ENCODE data around the gene TANK. TPM values are rescaled to one million over a fixed set of nuclear protein-coding genes. Genes with fewer than 3 reads are reported as not detected.

The TANK gene
- total and polyA plus RNA-seq, 4 experiments from 2014 or later, result 76.3 to 91.2 (median 88.4) TPM

DNA sequence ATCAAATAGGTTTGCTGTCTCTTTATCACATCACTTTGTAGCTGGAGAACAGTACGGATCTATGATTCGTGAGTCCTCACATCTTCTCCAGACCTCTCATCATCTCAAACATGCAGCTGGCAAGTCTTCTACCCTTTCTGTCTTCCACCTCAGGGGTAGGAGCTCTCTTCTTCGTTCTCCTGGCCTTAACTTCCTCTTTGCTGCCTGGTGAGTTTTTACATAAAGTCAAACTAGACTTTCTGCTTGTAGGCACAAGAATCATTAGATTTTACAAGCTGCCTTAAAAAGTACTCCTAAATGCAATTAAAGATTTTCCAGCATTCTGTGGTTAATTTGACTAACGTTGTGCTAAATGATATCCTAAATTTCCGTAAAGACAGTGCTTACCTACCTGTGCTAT, 43.7 kb upstream of the TANK start:
- Histone ChIP-seq H3K4me1 (ENCODE audit: insufficient read depth, low read length) (no peaks in the 10 kb centered on the region), H3K9me3 (ENCODE audit: control insufficient read depth in 1 of 2, low read length in 2 of 2) (no peaks in the 10 kb centered on the region), H3K36me3 (ENCODE audit: insufficient read depth, low read length) (no peaks in the 10 kb centered on the region), H3K4me3 (ENCODE audit: low read length in 2 of 2) (no peak overlapping the region), H3K27me3 (ENCODE audit: insufficient read depth, low read length) (no peaks in the 10 kb centered on the region), H3K27ac (ENCODE audit: low read depth, low read length) (no peak overlapping the region)
- POLR2A ChIA-PET (ENCODE audit: partially characterized antibody), result no interaction called here
- Mint-ChIP-seq H3K27me3 (peaks cover 1 to 3% of the 10 kb centered on the region in 2 donors), H3K36me3 (no peaks in the 10 kb centered on the region), H3K4me3 (no peak overlapping the region), H3K9me3 (peaks cover 0 to 2% (median 0%) of the 10 kb centered on the region in 8 donors), H3K4me1 (no peaks in the 10 kb centered on the region), H3K27ac (no peak overlapping the region)
- CTCF ChIA-PET (ENCODE audit: partially characterized antibody), result interaction anchor here (1.1 kb wide), 1 partner anchor 54 kb away, joined by 3 read pairs; no protein-coding TSS in a partner anchor
- intact Hi-C loops (cut with micrococcal nuclease), result no loop called here
- DNase-seq, result no peak

GRCh38 chr2:161117506-161117905, 42.7 kb upstream of the TANK start:
- H3K4me1 ChIP-seq (ENCODE audit: insufficient read depth, low read length), result no peaks in the 10 kb centered on the region
- no peaks in the 10 kb centered on the region for H3K9me3 ChIP-seq (ENCODE audit: control insufficient read depth in 1 of 2, low read length in 2 of 2)
- H3K4me3 ChIP-seq (ENCODE audit: low read length in 2 of 2), result no peak overlapping the region
- intact Hi-C loops (cut with micrococcal nuclease), result no loop called here
- H3K36me3 ChIP-seq (ENCODE audit: insufficient read depth, low read length), result no peaks in the 10 kb centered on the region
- H3K27me3 Mint-ChIP-seq, result peaks cover 1 to 2% of the 10 kb centered on the region in 2 donors
- no peaks in the 10 kb centered on the region for H3K36me3 Mint-ChIP-seq
- H3K4me1 Mint-ChIP-seq, result no peaks in the 10 kb centered on the region
- H3K9me3 Mint-ChIP-seq, result peaks cover 0 to under 1% (median 0%) of the 10 kb centered on the region in 8 donors
- DNase-seq, result no peak
- H3K4me3 Mint-ChIP-seq, result no peak overlapping the region
- H3K27ac ChIP-seq (ENCODE audit: low read depth, low read length), result no peak overlapping the region
- H3K27ac Mint-ChIP-seq, result no peak overlapping the region
- H3K27me3 ChIP-seq (ENCODE audit: insufficient read depth, low read length), result no peaks in the 10 kb centered on the region
- ChIA-PET POLR2A (ENCODE audit: partially characterized antibody) (no interaction called here), CTCF (ENCODE audit: partially characterized antibody) (interaction anchor here (0.7 to 1.4 kb wide), 2 partner anchors 19 to 21 kb away, joined by 3 read pairs; no protein-coding TSS in a partner anchor)

DNA sequence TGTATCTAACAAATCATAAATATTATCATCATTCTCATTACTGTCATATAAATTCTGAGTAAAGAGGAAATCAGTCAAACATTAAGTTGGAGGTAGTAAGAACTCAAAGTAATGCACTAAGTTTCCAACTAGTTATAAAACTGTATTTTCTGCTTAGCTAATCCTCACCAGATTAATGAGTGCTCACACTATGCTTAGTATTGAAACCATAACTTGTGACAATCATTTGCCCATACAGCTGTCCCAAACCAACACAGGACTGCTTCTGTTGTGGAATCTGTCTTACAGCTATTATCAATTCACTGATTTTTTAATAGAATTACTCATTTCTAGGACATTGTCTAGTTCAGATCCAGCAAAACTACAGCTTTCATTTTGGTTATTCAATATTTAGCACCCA, 41.5 kb upstream of the TANK start:
- H3K4me3 Mint-ChIP-seq, result no peak overlapping the region
- CTCF ChIA-PET (ENCODE audit: partially characterized antibody), result interaction anchor here (0.7 to 1.7 kb wide), 4 partner anchors 8 to 38 kb away, joined by 3 to 4 read pairs (median 3); no protein-coding TSS in a partner anchor
- no peak for DNase-seq
- no peak overlapping the region for H3K27ac ChIP-seq (ENCODE audit: low read depth, low read length)
- no peak overlapping the region for H3K27ac Mint-ChIP-seq
- no peaks in the 10 kb centered on the region for H3K27me3 ChIP-seq (ENCODE audit: insufficient read depth, low read length)
- H3K9me3 ChIP-seq (ENCODE audit: control insufficient read depth in 1 of 2, low read length in 2 of 2), result no peaks in the 10 kb centered on the region
- no peaks in the 10 kb centered on the region for H3K36me3 Mint-ChIP-seq
- POLR2A ChIA-PET (ENCODE audit: partially characterized antibody), result interaction anchor here (1.4 kb wide), 1 partner anchor 12 kb away, joined by 3 read pairs; no protein-coding TSS in a partner anchor
- intact Hi-C loops (cut with micrococcal nuclease), result no loop called here
- peaks cover 2 to 11% (median 4%) of the 10 kb centered on the region in 4 donors for H3K4me1 Mint-ChIP-seq
- no peaks in the 10 kb centered on the region for H3K4me1 ChIP-seq (ENCODE audit: insufficient read depth, low read length)
- no peaks in the 10 kb centered on the region for H3K36me3 ChIP-seq (ENCODE audit: insufficient read depth, low read length)
- H3K27me3 Mint-ChIP-seq, result peaks cover 1 to 2% of the 10 kb centered on the region in 2 donors
- no peak overlapping the region for H3K4me3 ChIP-seq (ENCODE audit: low read length in 2 of 2)
- H3K9me3 Mint-ChIP-seq, result no peaks in the 10 kb centered on the region

DNA sequence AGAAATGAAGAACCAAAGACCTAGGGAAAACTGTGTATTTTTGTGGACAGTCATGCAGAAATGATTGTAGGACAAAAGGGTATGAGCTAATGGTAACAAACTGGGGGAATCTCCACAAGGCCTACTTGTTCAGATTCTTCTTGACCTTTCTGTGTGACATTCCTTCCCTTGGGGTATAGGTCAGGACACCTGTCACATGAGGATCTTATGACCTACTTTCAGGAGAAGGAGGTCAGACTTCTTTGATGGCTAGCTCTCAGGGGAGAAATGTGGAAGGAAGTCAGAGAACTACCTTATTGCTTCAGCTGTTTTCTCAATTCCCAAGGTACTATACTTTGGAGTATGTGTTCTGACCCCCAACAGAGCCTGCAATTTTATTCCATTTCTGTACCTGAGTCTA, 40.7 kb upstream of the TANK start:
- Mint-ChIP-seq H3K27ac (no peak overlapping the region), H3K4me3 (no peak overlapping the region), H3K27me3 (peaks cover 1 to 2% of the 10 kb centered on the region in 2 donors), H3K4me1 (peaks cover 3 to 12% (median 5%) of the 10 kb centered on the region in 4 donors), H3K36me3 (no peaks in the 10 kb centered on the region), H3K9me3 (no peaks in the 10 kb centered on the region)
- ChIA-PET CTCF (ENCODE audit: partially characterized antibody) (interaction anchor here (0.6 to 1.7 kb wide), 2 partner anchors 27 to 37 kb away, joined by 3 to 4 read pairs; no protein-coding TSS in a partner anchor), POLR2A (ENCODE audit: partially characterized antibody) (interaction anchor here (1.4 kb wide), 1 partner anchor 13 kb away, joined by 3 read pairs; no protein-coding TSS in a partner anchor)
- H3K4me1 ChIP-seq (ENCODE audit: insufficient read depth, low read length), result no peaks in the 10 kb centered on the region
- DNase-seq, result no peak
- H3K27ac ChIP-seq (ENCODE audit: low read depth, low read length), result no peak overlapping the region
- intact Hi-C loops (cut with micrococcal nuclease), result no loop called here
- no peaks in the 10 kb centered on the region for H3K9me3 ChIP-seq (ENCODE audit: control insufficient read depth in 1 of 2, low read length in 2 of 2)
- no peak overlapping the region for H3K4me3 ChIP-seq (ENCODE audit: low read length in 2 of 2)
- H3K36me3 ChIP-seq (ENCODE audit: insufficient read depth, low read length), result no peaks in the 10 kb centered on the region
- H3K27me3 ChIP-seq (ENCODE audit: insufficient read depth, low read length), result no peaks in the 10 kb centered on the region

DNA sequence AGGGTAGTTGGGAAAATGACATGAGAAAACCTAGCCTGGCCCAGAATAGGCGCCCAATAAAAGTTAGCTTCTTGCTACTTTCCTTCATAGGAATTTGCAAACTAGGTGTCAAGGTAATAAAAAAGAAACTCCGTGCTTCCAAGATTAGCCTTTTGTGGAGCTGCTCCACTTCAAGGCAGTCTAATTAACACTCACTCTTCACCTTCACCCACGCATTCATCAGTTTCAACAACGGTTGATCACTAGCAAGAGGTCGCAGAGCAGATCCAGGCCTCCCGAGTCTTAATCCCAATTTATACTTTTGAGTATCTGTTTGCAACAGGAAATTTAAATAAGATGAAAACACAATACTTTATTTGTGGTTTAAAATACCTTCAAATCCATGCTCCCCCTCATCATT, 39.5 kb upstream of the TANK start:
- H3K9me3 Mint-ChIP-seq, result no peaks in the 10 kb centered on the region
- ChIA-PET CTCF (ENCODE audit: partially characterized antibody) (no interaction called here), POLR2A (ENCODE audit: partially characterized antibody) (no interaction called here)
- Histone ChIP-seq H3K9me3 (ENCODE audit: control insufficient read depth in 1 of 2, low read length in 2 of 2) (no peaks in the 10 kb centered on the region), H3K27me3 (ENCODE audit: insufficient read depth, low read length) (no peaks in the 10 kb centered on the region), H3K27ac (ENCODE audit: low read depth, low read length) (no peak overlapping the region), H3K36me3 (ENCODE audit: insufficient read depth, low read length) (no peaks in the 10 kb centered on the region), H3K4me3 (ENCODE audit: low read length in 2 of 2) (no peak overlapping the region), H3K4me1 (ENCODE audit: insufficient read depth, low read length) (no peaks in the 10 kb centered on the region)
- H3K4me3 Mint-ChIP-seq, result no peak overlapping the region
- peaks cover 3 to 12% (median 5%) of the 10 kb centered on the region in 4 donors for H3K4me1 Mint-ChIP-seq
- no peak for DNase-seq
- peaks cover 0 to 2% of the 10 kb centered on the region in 2 donors for H3K27me3 Mint-ChIP-seq
- H3K27ac Mint-ChIP-seq, result no peak overlapping the region
- intact Hi-C loops (cut with micrococcal nuclease), result no loop called here
- no peaks in the 10 kb centered on the region for H3K36me3 Mint-ChIP-seq

- no peaks in the 10 kb centered on the region for H3K9me3 Mint-ChIP-seq
- no peaks in the 10 kb centered on the region for H3K36me3 ChIP-seq (ENCODE audit: insufficient read depth, low read length)
- peaks cover 3 to 12% (median 5%) of the 10 kb centered on the region in 4 donors for H3K4me1 Mint-ChIP-seq
Observed at GRCh38 chr2:161121622-161122021, 38.6 kb upstream of the TANK start.

DNA sequence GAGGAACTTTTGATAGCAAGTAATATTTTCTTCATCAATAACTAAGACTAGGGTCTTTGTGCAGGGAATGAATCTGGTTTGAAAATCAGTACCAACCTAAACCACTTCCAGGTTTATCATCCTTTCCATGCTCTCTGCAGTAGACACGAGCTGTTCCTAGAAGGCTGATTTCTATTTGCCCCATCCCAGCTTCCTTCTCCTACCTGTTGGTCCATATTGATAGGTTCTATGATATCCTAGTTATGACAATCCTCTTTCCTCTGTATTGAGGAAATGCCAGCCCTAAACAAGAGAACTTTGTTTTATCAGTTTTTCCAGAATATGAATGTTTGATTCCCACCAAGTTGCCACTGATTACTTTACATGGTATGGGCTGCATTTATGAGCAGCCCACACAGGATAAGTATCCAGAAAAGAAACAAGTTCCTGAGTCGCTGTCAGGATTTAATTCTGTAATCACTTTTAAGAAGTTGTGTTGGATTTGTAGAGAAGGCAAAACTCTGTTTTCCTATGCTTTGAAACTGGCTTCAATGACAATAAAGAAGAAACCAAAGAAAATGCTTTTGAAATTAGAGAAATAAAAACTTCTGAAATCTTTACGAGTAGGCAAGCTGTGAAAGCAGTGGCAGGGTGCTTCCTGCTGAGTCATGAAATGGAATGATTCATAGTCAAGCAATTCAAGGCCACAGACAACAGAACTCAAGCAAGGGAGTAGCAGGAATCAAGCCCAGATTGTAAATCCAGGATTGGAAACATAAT, 37.3 kb upstream of the TANK start:
- ChIA-PET CTCF (ENCODE audit: partially characterized antibody) (no interaction called here), POLR2A (ENCODE audit: partially characterized antibody) (interaction anchor here (1.1 kb wide), 1 partner anchor 16 kb away, joined by 3 read pairs; no protein-coding TSS in a partner anchor)
- intact Hi-C loops (cut with micrococcal nuclease), result no loop called here

More at GRCh38 chr2:161121622-161122021, 38.6 kb upstream of the TANK start:
- no peaks in the 10 kb centered on the region for H3K27me3 ChIP-seq (ENCODE audit: insufficient read depth, low read length)
- CTCF ChIA-PET (ENCODE audit: partially characterized antibody), result no interaction called here
- no peaks in the 10 kb centered on the region for H3K4me1 ChIP-seq (ENCODE audit: insufficient read depth, low read length)
- peaks cover 0 to 2% of the 10 kb centered on the region in 2 donors for H3K27me3 Mint-ChIP-seq
- H3K27ac ChIP-seq (ENCODE audit: low read depth, low read length), result no peak overlapping the region
- DNase-seq, result no peak
- H3K36me3 Mint-ChIP-seq, result no peaks in the 10 kb centered on the region
- H3K9me3 ChIP-seq (ENCODE audit: control insufficient read depth in 1 of 2, low read length in 2 of 2), result no peaks in the 10 kb centered on the region
- POLR2A ChIA-PET (ENCODE audit: partially characterized antibody), result no interaction called here
- intact Hi-C loops (cut with micrococcal nuclease), result no loop called here
- peak overlapping the region in 1 of 7 donors; percentile 19 for H3K27ac Mint-ChIP-seq
- no peak overlapping the region for H3K4me3 Mint-ChIP-seq
- H3K4me3 ChIP-seq (ENCODE audit: low read length in 2 of 2), result no peak overlapping the region

More for the DNA sequence above, 37.3 kb upstream of the TANK start:
- no peak overlapping the region for H3K4me3 Mint-ChIP-seq
- no peaks in the 10 kb centered on the region for H3K9me3 Mint-ChIP-seq
- DNase-seq, result no peak
- no peaks in the 10 kb centered on the region for H3K27me3 ChIP-seq (ENCODE audit: insufficient read depth, low read length)
- no peaks in the 10 kb centered on the region for H3K36me3 ChIP-seq (ENCODE audit: insufficient read depth, low read length)
- H3K27me3 Mint-ChIP-seq, result peaks cover 0 to 2% of the 10 kb centered on the region in 2 donors
- peaks cover 3 to 12% (median 5%) of the 10 kb centered on the region in 4 donors for H3K4me1 Mint-ChIP-seq
- H3K4me3 ChIP-seq (ENCODE audit: low read length in 2 of 2), result no peak overlapping the region
- no peak overlapping the region for H3K27ac ChIP-seq (ENCODE audit: low read depth, low read length)
- peak overlapping the region in 1 of 7 donors; percentile 14 for H3K27ac Mint-ChIP-seq
- no peaks in the 10 kb centered on the region for H3K4me1 ChIP-seq (ENCODE audit: insufficient read depth, low read length)
- no peaks in the 10 kb centered on the region for H3K9me3 ChIP-seq (ENCODE audit: control insufficient read depth in 1 of 2, low read length in 2 of 2)
- no peaks in the 10 kb centered on the region for H3K36me3 Mint-ChIP-seq

Data from CD4-positive, alpha-beta memory T cell (primary cell).